IMR-90 (cell line): ENCODE results near the gene UBR4. TPM values are rescaled to one million over a fixed set of nuclear protein-coding genes. Genes with fewer than 3 reads are reported as not detected.

Experiments
- ATAC-seq: fragments of 200-7000 bp; cut with Tn5 transposase; 2 replicates; pipeline ENCODE4 v1.9.1; 2020; ENCODE audit warnings: low read depth, mild to moderate bottlenecking, moderate library complexity
- BruUV-seq: library from RNA; stranded (reverse); fragments of 400-500 nt; replicated peaks from 2 replicates; lab custom pipeline; 2021; lab: Mats Ljungman, UMichigan
- CTCF ChIA-PET: fragments of 300-600 bp; formaldehyde crosslinking; extraction: SDS; loops from one replicate; lab custom pipeline; 2021; ENCODE audit warnings: antibody characterized with exemption; lab: Yijun Ruan, JAX
- POLR2A ChIA-PET: fragments of 300-600 bp; sonication (Branson Sonifier 250); formaldehyde crosslinking; loops from one replicate; lab custom pipeline; 2022; ENCODE audit warnings: antibody characterized with exemption; ENCODE audit not compliant: unreplicated experiment; lab: Charles Lee
- DNase-seq: peaks from one replicate; pipeline ENCODE4 v3.0.0; 2013
- H2AFZ ChIP-seq: replicated peaks from 2 replicates; pipeline ENCODE3; 2013; ENCODE audit warnings: low read length, mild to moderate bottlenecking; ENCODE audit not compliant: poor library complexity
- H2AK5ac ChIP-seq: 2 replicates; pipeline ENCODE4 v1.6.1; 2013; ENCODE audit warnings: low read depth, low read length, inconsistent platforms
- H2AK9ac ChIP-seq: replicated peaks from 2 replicates; pipeline ENCODE3; 2013; ENCODE audit warnings: mild to moderate bottlenecking, low read depth, low read length, moderate library complexity; ENCODE audit not compliant: poor library complexity
- H2BK120ac ChIP-seq: 2 replicates; pipeline ENCODE4 v1.6.1; 2013; ENCODE audit warnings: low read depth, low read length, inconsistent platforms
- H2BK15ac ChIP-seq: 3 replicates; pipeline ENCODE4 v1.6.1; 2013; ENCODE audit warnings: low read depth, low read length, inconsistent platforms
- H2BK20ac ChIP-seq: 2 replicates; pipeline ENCODE4 v1.6.1; 2013; ENCODE audit warnings: low read depth, mild to moderate bottlenecking, inconsistent platforms, low read length, moderate library complexity
- H2BK5ac ChIP-seq: 2 replicates; pipeline ENCODE4 v1.6.1; 2013; ENCODE audit warnings: mild to moderate bottlenecking, low read depth, low read length, inconsistent platforms; ENCODE audit not compliant: poor library complexity, severe bottlenecking
- H3K14ac ChIP-seq: replicated peaks from 2 replicates; pipeline ENCODE4 v1.6.1; 2013; ENCODE audit warnings: low read depth, low read length, inconsistent platforms
- H3K18ac ChIP-seq: 2 replicates; pipeline ENCODE4 v1.6.1; 2013; ENCODE audit warnings: low read depth, low read length, control low read depth
- H3K23ac ChIP-seq: 2 replicates; pipeline ENCODE4 v1.6.1; 2013; ENCODE audit warnings: low read depth, low read length, inconsistent platforms
- H3K27ac ChIP-seq: 2 replicates; pipeline ENCODE4 v1.5.1; 2013; ENCODE audit warnings: mild to moderate bottlenecking, control low read depth, low read length; ENCODE audit not compliant: insufficient read depth
- H3K27me3 ChIP-seq: 2 replicates; pipeline ENCODE4 v1.6.1; 2013; ENCODE audit warnings: low read length; ENCODE audit not compliant: control insufficient read depth, insufficient read depth
- H3K36me3 ChIP-seq: 2 replicates; pipeline ENCODE4 v1.6.1; 2013; ENCODE audit warnings: low read length, mixed read lengths; ENCODE audit not compliant: control insufficient read depth, insufficient read depth
- H3K4ac ChIP-seq: 2 replicates; pipeline ENCODE4 v1.6.1; 2013; ENCODE audit warnings: low read depth, low read length, inconsistent platforms
- H3K4me1 ChIP-seq: 2 replicates; pipeline ENCODE4 v1.6.1; 2013; ENCODE audit warnings: low read length, mixed read lengths; ENCODE audit not compliant: control insufficient read depth, insufficient read depth
- H3K4me2 ChIP-seq: 2 replicates; pipeline ENCODE4 v1.6.1; 2013; ENCODE audit warnings: low read depth, mild to moderate bottlenecking, control low read depth, low read length, moderate library complexity
- H3K4me3 ChIP-seq: 2 replicates; pipeline ENCODE4 v1.5.1; 2013; ENCODE audit warnings: low read depth, mild to moderate bottlenecking, control low read depth, low read length, moderate library complexity; ENCODE audit not compliant: insufficient read depth
- H3K56ac ChIP-seq: 2 replicates; pipeline ENCODE4 v1.6.1; 2013; ENCODE audit warnings: low read length, inconsistent platforms; ENCODE audit not compliant: insufficient read depth; ENCODE audit errors: extremely low read depth
- H3K79me1 ChIP-seq, 2 experiments: 2 replicates each; pipeline ENCODE4 v1.6.1; 2013; ENCODE audit warnings: low read length in 2 of 2, inconsistent platforms in 1 of 2, low read depth in 1 of 2
- H3K9ac ChIP-seq: 2 replicates; pipeline ENCODE4 v1.6.1; 2013; ENCODE audit warnings: low read depth, low read length, control low read depth
- H3K9me1 ChIP-seq: 2 replicates; pipeline ENCODE4 v1.6.1; 2013; ENCODE audit warnings: low read length, inconsistent platforms; ENCODE audit not compliant: insufficient read depth
- H3K9me3 ChIP-seq: 2 replicates; pipeline ENCODE4 v1.6.1; 2013; ENCODE audit warnings: low read length; ENCODE audit not compliant: control insufficient read depth, insufficient read depth
- H4K20me1 ChIP-seq: 2 replicates; pipeline ENCODE4 v1.6.1; 2013; ENCODE audit warnings: low read length, inconsistent platforms; ENCODE audit not compliant: insufficient read depth
- H4K5ac ChIP-seq: 2 replicates; pipeline ENCODE4 v1.6.1; 2013; ENCODE audit warnings: mild to moderate bottlenecking, low read depth, low read length, control low read depth
- H4K8ac ChIP-seq, 2 experiments: 2 replicates each; pipeline ENCODE4 v1.6.1; 2013; ENCODE audit warnings: low read depth in 2 of 2, low read length in 2 of 2, control low read depth in 1 of 2, inconsistent platforms in 1 of 2
- H4K91ac ChIP-seq: 2 replicates; pipeline ENCODE4 v1.6.1; 2013; ENCODE audit warnings: low read depth, low read length, inconsistent platforms; ENCODE audit not compliant: insufficient read depth
- BHLHE40 ChIP-seq: fragments of 150-350 bp; IDR thresholded peaks from 2 replicates; pipeline ENCODE4 v1.6.1; 2016; ENCODE audit warnings: mild to moderate bottlenecking, low read depth, low read length
- CEBPB ChIP-seq: IDR thresholded peaks from 2 replicates; pipeline ENCODE4 v1.6.1; 2012; ENCODE audit warnings: low read depth, low read length, improper control_type of control experiment
- CHD1 ChIP-seq: IDR thresholded peaks from 2 replicates; pipeline ENCODE4 v1.6.1; 2012; ENCODE audit warnings: low read depth, low read length, improper control_type of control experiment
- FOS ChIP-seq: fragments of 150-350 bp; IDR thresholded peaks from 2 replicates; pipeline ENCODE4 v1.6.1; 2016; ENCODE audit warnings: low read depth, low read length
- MAFK ChIP-seq: IDR thresholded peaks from 2 replicates; pipeline ENCODE4 v1.6.1; 2012; ENCODE audit warnings: low read depth, low read length, improper control_type of control experiment
- MAZ ChIP-seq: IDR thresholded peaks from 2 replicates; pipeline ENCODE4 v1.6.1; 2012; ENCODE audit warnings: low read depth, mild to moderate bottlenecking, low read length, improper control_type of control experiment, moderate library complexity, borderline replicate concordance
- MXI1 ChIP-seq: IDR thresholded peaks from 2 replicates; pipeline ENCODE4 v1.6.1; 2012; ENCODE audit warnings: low read depth, mild to moderate bottlenecking, low read length, moderate library complexity, borderline replicate concordance
- NFE2L2 ChIP-seq: fragments of 150-350 bp; IDR thresholded peaks from 2 replicates; pipeline ENCODE4 v1.6.1; 2016; ENCODE audit warnings: low read depth, mild to moderate bottlenecking, low read length
- POLR2A ChIP-seq: IDR thresholded peaks from 2 replicates; pipeline ENCODE4 v1.6.1; 2012; ENCODE audit warnings: mild to moderate bottlenecking, low read depth, low read length
- RAD21 ChIP-seq: IDR thresholded peaks from 2 replicates; pipeline ENCODE4 v1.6.1; 2012; ENCODE audit warnings: low read length, improper control_type of control experiment
- RFX5 ChIP-seq: IDR thresholded peaks from 2 replicates; pipeline ENCODE4 v1.8.0; 2012; ENCODE audit warnings: low read depth, mild to moderate bottlenecking, low read length, moderate library complexity
- SMC3 ChIP-seq: fragments of 150-350 bp; IDR thresholded peaks from 2 replicates; pipeline ENCODE4 v1.6.1; 2016; ENCODE audit warnings: low read depth, mild to moderate bottlenecking, antibody characterized with exemption, low read length, moderate library complexity
- WGBS, 2 experiments: methylation state at CpG; one replicate each; pipeline versions ENCODE4 v1.1.5 to v1.1.7; 2013; ENCODE audit warnings: missing lambda C conversion rate in 2 of 2; ENCODE audit not compliant: insufficient read length in 1 of 2; ENCODE audit errors: extremely low coverage in 2 of 2; 5-methylcytosine and 5-hydroxymethylcytosine counted together
- dilution Hi-C: fragments of 300-500 bp; cut with HindIII; formaldehyde crosslinking; loops from one replicate; pipeline ENCODE4 v1.14.3; 2018; ENCODE audit warnings: low sequenced_read_pairs; ENCODE audit not compliant: unreplicated experiment
- in situ Hi-C: fragments of 300-500 bp; cut with MboI; formaldehyde crosslinking; loops from 3 replicates; pipeline ENCODE4 v1.14.3; 2019; ENCODE audit warnings: low sequenced_read_pairs, inconsistent platforms, mixed read lengths
- intact Hi-C: fragments of 100-400 bp; cut with micrococcal nuclease; formaldehyde crosslinking; loops from 2 replicates; pipeline ENCODE4 v1.10.0; 2022
- polyA plus RNA-seq, 3 experiments: library from polyadenylated mRNA; depleted of rRNA; stranded (reverse); fragments of >200 nt; gene quantifications; 2 replicates each; pipeline ENCODE4 v1.2.3, GENCODE V29; 2012; ENCODE audit warnings: low replicate concordance in 1 of 3
- total RNA-seq: library from RNA; depleted of rRNA; stranded (reverse); fragments of >200 nt; gene quantifications from 2 replicates; pipeline ENCODE4 v1.2.3, GENCODE V29; 2012
- TF ChIP-seq, protein P1 (sequence below): fragments of 150-350 bp; IDR thresholded peaks from 2 replicates; pipeline ENCODE4 v1.6.1; 2016; ENCODE audit warnings: low read depth, mild to moderate bottlenecking, low read length, moderate library complexity, borderline replicate concordance
- TF ChIP-seq, protein P2 (sequence below): conservative IDR thresholded peaks from 2 replicates; pipeline ENCODE4 v1.5.1; 2012; ENCODE audit warnings: mild to moderate bottlenecking, low read depth, low read length, improper control_type of control experiment
- TF ChIP-seq, protein P3 (sequence below): fragments of 150-350 bp; IDR thresholded peaks from 2 replicates; pipeline ENCODE4 v1.6.1; 2017; ENCODE audit warnings: mild to moderate bottlenecking, antibody characterized with exemption, low read length, low read depth

The UBR4 gene
- total and polyA plus RNA-seq, 2 of the 4 experiments (the other 2 are of a cell fraction), result 87.8 to 121 TPM

DNA sequence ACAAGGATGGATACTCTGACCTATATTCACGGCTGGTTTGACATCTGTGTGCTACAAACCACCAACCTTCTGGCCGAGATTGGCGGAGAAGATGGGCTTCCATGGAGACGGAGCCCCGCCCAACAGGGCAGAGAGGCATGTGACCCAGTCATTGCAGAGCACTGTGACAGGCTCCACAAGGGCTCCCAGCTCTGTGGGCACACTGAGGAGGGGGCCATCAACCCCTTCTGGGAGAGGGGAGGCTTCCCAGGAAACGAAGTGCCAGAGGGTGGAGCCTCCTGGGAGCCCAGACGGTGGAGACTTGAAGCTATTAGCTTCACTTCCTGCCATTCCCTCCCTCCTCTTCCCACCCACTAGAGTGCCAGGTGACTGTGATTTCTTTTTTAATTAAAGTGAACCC, 182.0 kb downstream of the UBR4 start:
- ATAC-seq, result no peak
- no peak for DNase-seq
- Histone ChIP-seq H2BK20ac (no peak overlapping the region), H2AK9ac (no peak overlapping the region), H3K56ac (no peak overlapping the region), H3K23ac (no peak overlapping the region), H4K91ac (no peak overlapping the region), H4K8ac (no peak overlapping the region), H3K9me3 (no peaks in the 10 kb centered on the region), H2AK5ac (no peak overlapping the region), H2AFZ (peak overlapping the region; percentile 85), H3K27ac (no peak overlapping the region), H2BK5ac (no peak overlapping the region), H3K27me3 (peaks cover 11% of the 10 kb centered on the region; the same call in 1 of the 2 replicates), H3K9me1 (no peaks in the 10 kb centered on the region), H2BK120ac (no peak overlapping the region), H3K9ac (no peak overlapping the region), H2BK15ac (no peak overlapping the region), H3K14ac (no peak overlapping the region), H4K5ac (no peak overlapping the region), H3K79me1 (no peaks in the 10 kb centered on the region), H3K4me1 (no peaks in the 10 kb centered on the region), H3K4ac (no peak overlapping the region), H3K4me2 (no peak overlapping the region), H3K4me3 (no peak overlapping the region), H4K20me1 (no peaks in the 10 kb centered on the region), H3K36me3 (no peaks in the 10 kb centered on the region), H3K18ac (no peak overlapping the region)
- ChIA-PET CTCF (no interaction called here), POLR2A (no interaction called here)
- BruUV-seq, result no TSS peak
- intact Hi-C loops (no loop called here), in situ Hi-C loops (no loop called here), dilution Hi-C loops (no loop called here)
- TF ChIP-seq, protein P1, sequence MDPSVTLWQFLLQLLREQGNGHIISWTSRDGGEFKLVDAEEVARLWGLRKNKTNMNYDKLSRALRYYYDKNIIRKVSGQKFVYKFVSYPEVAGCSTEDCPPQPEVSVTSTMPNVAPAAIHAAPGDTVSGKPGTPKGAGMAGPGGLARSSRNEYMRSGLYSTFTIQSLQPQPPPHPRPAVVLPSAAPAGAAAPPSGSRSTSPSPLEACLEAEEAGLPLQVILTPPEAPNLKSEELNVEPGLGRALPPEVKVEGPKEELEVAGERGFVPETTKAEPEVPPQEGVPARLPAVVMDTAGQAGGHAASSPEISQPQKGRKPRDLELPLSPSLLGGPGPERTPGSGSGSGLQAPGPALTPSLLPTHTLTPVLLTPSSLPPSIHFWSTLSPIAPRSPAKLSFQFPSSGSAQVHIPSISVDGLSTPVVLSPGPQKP, result no peak
- TF ChIP-seq POLR2A (no peak), MAZ (no peak), CHD1 (no peak), FOS (no peak), MAFK (no peak), RAD21 (no peak), MXI1 (no peak), BHLHE40 (no peak), NFE2L2 (no peak), RFX5 (no peak), SMC3 (no peak), CEBPB (no peak)
- TF ChIP-seq, protein P2, sequence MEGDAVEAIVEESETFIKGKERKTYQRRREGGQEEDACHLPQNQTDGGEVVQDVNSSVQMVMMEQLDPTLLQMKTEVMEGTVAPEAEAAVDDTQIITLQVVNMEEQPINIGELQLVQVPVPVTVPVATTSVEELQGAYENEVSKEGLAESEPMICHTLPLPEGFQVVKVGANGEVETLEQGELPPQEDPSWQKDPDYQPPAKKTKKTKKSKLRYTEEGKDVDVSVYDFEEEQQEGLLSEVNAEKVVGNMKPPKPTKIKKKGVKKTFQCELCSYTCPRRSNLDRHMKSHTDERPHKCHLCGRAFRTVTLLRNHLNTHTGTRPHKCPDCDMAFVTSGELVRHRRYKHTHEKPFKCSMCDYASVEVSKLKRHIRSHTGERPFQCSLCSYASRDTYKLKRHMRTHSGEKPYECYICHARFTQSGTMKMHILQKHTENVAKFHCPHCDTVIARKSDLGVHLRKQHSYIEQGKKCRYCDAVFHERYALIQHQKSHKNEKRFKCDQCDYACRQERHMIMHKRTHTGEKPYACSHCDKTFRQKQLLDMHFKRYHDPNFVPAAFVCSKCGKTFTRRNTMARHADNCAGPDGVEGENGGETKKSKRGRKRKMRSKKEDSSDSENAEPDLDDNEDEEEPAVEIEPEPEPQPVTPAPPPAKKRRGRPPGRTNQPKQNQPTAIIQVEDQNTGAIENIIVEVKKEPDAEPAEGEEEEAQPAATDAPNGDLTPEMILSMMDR, result no peak
- TF ChIP-seq, protein P3, sequence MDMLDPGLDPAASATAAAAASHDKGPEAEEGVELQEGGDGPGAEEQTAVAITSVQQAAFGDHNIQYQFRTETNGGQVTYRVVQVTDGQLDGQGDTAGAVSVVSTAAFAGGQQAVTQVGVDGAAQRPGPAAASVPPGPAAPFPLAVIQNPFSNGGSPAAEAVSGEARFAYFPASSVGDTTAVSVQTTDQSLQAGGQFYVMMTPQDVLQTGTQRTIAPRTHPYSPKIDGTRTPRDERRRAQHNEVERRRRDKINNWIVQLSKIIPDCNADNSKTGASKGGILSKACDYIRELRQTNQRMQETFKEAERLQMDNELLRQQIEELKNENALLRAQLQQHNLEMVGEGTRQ, result no peak
- 17% methylated on average over 1 of the region's 7 CpGs; no CpG with 5 or more reads in 1 of the 2 experiments for whole genome bisulfite sequencing, 2 experiments
